D341Med (cell line): ENCODE results near the gene HNRNPA1L2.
"Not testable (repeated sequence)": the region's sequence is repeated elsewhere in the genome, so short reads cannot be mapped to it uniquely, and the experiment has no call there.

Experiments used
- DNase-seq: peaks from one replicate; pipeline ENCODE4 v3.0.0; 2012; ENCODE audit warnings: low spot score

Gene HNRNPA1L2

GRCh38 chr13:52642131-52642530 lies at the start of gene HNRNPA1L2:
Gene HNRNPA1L2 (plus strand): TSS chr13:52642431. CDS start chr13:52642493, 62 bp downstream.
- no peak for DNase-seq

GRCh38 chr13:52593175-52593574 lies 49.1 kb upstream of the HNRNPA1L2 start:
- not testable (repeated sequence) for DNase-seq

GRCh38 chr13:52593812-52594211 lies 48.4 kb upstream of the HNRNPA1L2 start:
- DNase-seq, result not testable (repeated sequence)

DNA sequence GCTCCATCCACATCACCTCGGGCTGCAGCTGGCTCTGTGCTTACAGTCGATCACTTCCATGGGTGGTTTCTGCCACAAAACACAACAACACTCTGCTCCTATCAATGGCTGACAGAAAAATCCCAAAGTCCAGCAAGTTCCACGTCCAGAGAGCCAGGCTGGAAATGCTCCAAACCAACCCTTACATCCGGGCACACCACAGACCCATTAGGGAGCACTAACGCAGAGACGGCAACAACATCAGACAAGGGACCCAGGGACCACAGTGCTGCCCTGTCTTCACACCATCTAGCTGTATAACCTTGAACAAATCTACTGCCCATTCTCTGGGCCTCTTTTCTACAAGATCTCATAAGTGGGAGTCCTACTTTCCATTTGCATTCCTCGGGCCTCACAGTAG lies 47.9 kb upstream of the HNRNPA1L2 start:
- not testable (repeated sequence) for DNase-seq

- DNase-seq, result no peak
Measured at GRCh38 chr13:52597676-52598075, 44.6 kb upstream of the HNRNPA1L2 start.

GRCh38 chr13:52599037-52599847 lies 43.0 kb upstream of the HNRNPA1L2 start:
- no peak for DNase-seq

- DNase-seq, result peak; percentile 44
Measured at GRCh38 chr13:52599848-52600603, 42.2 kb upstream of the HNRNPA1L2 start.

GRCh38 chr13:52600666-52601065 lies 41.6 kb upstream of the HNRNPA1L2 start:
- DNase-seq, result no peak

DNA sequence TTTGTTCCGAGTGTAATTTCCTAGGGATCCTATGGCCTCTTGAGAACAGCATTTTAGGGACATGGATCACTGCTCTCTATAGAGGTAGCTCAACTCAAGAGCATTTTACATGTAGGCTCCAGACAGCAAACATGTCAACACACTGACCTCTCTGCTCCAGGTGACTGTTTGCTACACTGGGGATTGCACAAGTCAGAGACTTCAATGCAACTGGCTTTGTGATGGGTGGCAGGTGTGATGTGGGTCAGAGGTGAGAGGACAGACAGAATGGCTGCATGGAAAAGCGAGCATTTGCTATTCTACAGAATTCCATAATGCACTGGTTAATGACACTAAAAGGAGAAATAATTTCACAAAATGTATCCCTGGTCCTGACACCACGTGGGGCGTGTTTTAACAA lies 38.9 kb upstream of the HNRNPA1L2 start:
- not testable (repeated sequence) for DNase-seq

DNA sequence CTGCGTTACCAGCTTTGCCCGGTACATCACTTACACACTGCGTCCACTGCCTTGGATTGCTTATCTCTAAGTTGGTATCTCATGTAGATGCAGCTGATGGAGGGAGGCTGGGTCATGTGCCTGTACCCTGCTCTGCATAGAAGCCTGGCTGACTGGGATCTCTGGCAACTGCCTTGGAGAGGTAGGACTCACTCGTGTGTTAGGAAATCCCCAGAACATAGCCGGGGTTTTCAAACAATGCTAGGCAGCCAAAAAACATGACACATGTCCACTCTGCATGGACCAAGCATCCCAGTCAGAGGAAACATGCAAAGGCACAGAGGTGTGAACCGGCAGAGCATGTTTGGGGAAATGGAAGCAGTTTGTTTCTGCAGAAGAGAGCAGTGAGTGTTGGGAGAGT lies 36.1 kb upstream of the HNRNPA1L2 start:
- DNase-seq, result not testable (repeated sequence)

DNA sequence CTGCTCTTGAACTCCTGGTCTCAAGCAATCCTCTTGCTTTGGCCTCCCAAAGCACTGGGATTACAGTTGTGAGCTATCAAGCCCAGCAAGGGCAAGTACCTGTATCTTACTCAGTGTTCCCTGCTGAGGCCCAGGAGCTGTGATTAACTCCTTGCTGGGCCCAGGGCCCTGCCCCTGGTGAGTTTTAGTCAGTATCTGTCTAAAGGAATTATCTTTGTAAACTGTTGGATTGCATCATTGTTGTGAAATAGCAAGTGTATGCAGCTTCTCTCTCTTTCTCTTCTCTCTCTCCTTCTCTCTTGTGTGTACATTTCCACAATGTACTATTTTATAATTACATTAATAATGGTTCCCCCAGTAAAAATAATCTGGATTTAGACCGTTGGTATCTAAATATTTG lies 35.4 kb upstream of the HNRNPA1L2 start:
- DNase-seq, result not testable (repeated sequence)

- DNase-seq, result not testable (repeated sequence)
Measured at GRCh38 chr13:52608184-52608583, 34.0 kb upstream of the HNRNPA1L2 start.

DNA sequence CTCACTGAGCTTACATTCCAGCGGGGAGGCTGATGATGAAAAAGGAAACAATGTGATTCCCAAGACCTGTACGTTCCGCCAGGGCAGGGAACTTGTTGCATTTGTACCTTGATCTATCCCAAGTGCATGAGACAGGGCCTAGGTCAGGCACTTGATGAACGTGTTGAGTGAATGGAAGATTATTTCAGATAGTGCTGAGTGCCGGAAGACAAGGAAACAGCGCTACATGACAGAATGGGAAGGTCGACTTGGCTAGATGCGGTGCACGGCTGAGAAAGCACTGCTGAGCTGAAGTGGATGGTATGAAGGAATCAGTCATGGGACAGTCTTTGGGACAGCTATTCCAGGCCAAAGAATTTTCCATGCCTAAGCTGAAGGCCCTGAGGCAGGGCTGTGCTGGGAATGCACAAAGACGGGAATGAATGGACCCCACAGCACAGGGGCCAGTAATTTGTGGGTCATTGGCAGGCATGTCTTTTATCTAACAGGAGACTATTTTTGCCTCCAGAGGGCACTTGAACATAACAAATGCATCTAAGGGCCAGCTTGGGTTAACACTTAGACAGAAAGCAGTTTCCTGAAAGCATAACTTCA lies 33.1 kb upstream of the HNRNPA1L2 start:
- DNase-seq, result peak; percentile 47

- DNase-seq, result not testable (repeated sequence)
Measured at GRCh38 chr13:52610158-52610557, 32.1 kb upstream of the HNRNPA1L2 start.

DNA sequence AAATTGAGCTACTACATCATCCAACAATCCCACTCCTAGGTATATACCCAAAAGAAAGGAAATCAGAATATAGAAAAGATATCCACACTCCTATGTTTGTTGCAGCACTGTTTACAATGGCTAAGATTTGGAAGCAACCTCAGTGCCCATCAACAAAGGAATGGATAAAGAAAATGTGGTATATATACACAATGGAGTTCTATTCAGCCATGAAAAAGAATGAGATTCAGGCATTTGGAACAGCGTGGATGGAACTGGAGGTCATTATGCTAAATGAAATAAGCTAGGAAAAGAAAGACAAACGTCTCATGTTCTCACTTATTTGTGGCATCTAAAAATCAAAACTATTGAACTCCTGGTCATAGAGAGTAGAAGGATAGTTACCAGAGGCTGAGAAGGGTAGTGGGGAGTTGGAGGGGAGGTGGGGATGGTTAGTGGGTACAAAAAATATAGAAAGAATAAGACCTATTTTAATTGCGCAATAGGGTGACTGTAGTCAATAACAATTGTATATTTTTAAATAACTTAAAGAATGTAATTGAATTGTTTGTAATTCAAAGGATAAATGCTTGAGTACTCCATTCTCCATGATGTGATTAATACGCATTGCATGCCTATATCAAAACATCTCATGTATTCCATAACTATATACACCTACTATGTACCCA lies 27.0 kb upstream of the HNRNPA1L2 start:
- DNase-seq, result no peak

DNA sequence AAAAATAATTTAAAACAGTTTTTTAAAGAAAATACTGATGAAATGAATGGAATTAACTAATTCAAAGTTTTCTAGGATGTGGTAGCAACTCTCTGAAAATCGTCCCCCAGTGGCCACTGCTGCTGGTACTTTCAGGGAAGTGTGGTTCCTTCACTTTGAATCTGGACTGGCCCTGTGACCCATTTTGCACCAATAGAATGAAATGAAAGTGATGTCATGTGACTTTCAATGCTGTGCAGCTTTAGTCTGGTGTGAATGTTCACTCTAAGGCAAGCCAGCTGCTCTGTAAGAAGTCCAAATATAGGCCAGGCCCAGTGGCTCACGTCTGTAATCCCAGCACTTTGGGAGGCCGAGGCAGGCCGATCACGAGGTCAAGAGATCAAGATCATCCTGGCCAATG lies 26.4 kb upstream of the HNRNPA1L2 start:
- no peak for DNase-seq

GRCh38 chr13:52617070-52618060 lies 24.9 kb upstream of the HNRNPA1L2 start:
- DNase-seq, result peak; percentile 90

DNA sequence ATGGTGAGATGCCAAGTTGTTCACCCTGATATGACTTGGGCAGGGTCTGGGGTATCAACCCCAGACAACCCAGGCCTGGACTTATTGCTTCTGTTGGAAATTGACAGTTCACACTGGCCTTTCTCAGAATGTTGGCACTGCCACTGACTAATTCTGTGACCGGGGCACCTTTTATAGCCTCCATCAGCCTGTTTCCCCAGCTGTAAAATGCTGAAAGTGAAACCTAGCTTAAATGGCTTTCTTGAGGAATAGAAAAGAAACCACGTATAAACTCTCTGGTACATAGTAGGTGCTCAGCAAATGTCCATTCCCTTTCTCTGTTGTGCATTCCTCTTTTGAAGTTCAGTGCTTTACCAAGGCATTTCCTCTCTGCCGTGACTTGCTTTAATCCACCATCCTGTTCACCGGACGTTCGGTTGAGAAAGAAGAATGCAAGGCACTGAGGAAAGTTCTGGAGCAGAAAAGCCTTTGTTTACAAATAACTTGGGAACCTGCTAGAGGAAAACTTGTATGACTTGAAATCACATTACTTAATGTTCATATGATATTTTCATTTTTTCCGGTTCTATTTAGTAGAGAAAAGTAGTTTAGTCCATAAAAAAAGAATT lies 11.0 kb upstream of the HNRNPA1L2 start:
- not testable (repeated sequence) for DNase-seq

- no peak for DNase-seq
Measured at GRCh38 chr13:52638666-52639328, 3.4 kb upstream of the HNRNPA1L2 start.

DNA sequence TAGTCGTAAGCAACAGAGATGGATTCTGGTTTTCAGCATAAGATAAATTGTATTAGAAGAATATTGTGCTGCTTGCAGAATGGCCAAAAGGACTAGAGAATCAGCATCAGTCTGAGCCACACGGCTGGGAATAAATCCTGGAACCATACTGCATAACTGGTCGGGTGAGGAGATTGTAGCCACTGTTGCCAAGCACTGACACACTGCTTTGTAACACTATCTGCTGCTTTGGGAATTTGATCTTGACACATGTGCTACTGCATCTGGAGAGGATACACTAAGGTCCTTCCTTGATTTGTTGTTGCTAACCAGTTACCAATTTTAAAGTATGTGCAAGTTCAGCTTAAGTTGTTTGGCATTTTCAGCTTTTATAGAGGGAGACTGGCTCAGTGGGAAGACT lies 1.9 kb downstream of the HNRNPA1L2 start:
- no peak for DNase-seq
